ENCODE results near the gene RNASE11. TPM values are rescaled to one million over a fixed set of nuclear protein-coding genes. Genes with fewer than 3 reads are reported as not detected.

The RNASE11 gene
- total and polyA plus RNA-seq, 9 of the 15 experiments (the other 6 are each of a cell fraction or from before 2014, with no cell fraction given): 0.16 to 0.29 (median 0.22) TPM; not detected in 6

- TF ChIP-seq E2F4 (CRISPR knock-in tag; IDR thresholded peaks at IDR 0.05; ENCODE audit: low read depth): no peak
- no peak for TF ChIP-seq NR1H2 (CRISPR knock-in tag; IDR thresholded peaks at IDR 0.05)
- TF ChIP-seq MYC (IDR thresholded peaks at IDR 0.05; ENCODE audit: low read depth, low read length): no peak
- TF ChIP-seq MYC (CRISPR knock-in tag; IDR thresholded peaks at IDR 0.05; ENCODE audit: borderline replicate concordance, low read depth): no peak
- TF ChIP-seq ZNF830 (CRISPR knock-in tag; IDR thresholded peaks at IDR 0.05): no peak
- TF ChIP-seq CTBP1 (IDR thresholded peaks at IDR 0.05; ENCODE audit: borderline replicate concordance): no peak
- TF ChIP-seq SRSF9 (IDR thresholded peaks at IDR 0.05; ENCODE audit: borderline replicate concordance, low read depth, low read length): no peak
- TF ChIP-seq GABPB2 (CRISPR knock-in tag; conservative IDR thresholded peaks at IDR 0.05): no peak
- no peak for TF ChIP-seq ZNF77 (CRISPR knock-in tag; IDR thresholded peaks at IDR 0.05)
- no peak for TF ChIP-seq MCM7 (IDR thresholded peaks at IDR 0.05)
- no peak for TF ChIP-seq IRF2 (CRISPR knock-in tag; IDR thresholded peaks at IDR 0.05)
Observed at GRCh38 chr14:20602583-20602982, 14.8 kb upstream of the RNASE11 start (continued).

GRCh38 chr14:20601522-20601921 is 13.7 kb upstream of the RNASE11 start:
- Histone ChIP-seq H3K4me2 (ENCODE audit: insufficient read depth, low read length) (peak overlapping the region; percentile 5; the same call in 1 of the 2 replicates), H3K9me3 (replicated peaks; ENCODE audit: control insufficient read depth, insufficient read depth, low read depth, low read length) (no peaks in the 10 kb centered on the region), H3K27me3 (ENCODE audit: control insufficient read depth in 2 of 2, insufficient read depth in 2 of 2, low read length in 2 of 2) (no peaks in the 10 kb centered on the region), H3K4me1 (replicated peaks in 1 of 2; ENCODE audit: control insufficient read depth in 2 of 2, insufficient read depth in 2 of 2, low read length in 2 of 2) (peaks cover 0 to 6% of the 10 kb centered on the region in 2 experiments; a peak in 3 of 5 replicates), H3K9ac (ENCODE audit: insufficient read depth in 1 of 2, low read depth in 2 of 2, low read length in 2 of 2) (0 out of 4 replicates have a peak overlapping the region, but pooled peaks of 1 of the 2 experiments have one; percentile 17), H4K20me1 (replicated peaks; ENCODE audit: control insufficient read depth, insufficient read depth, low read length) (no peaks in the 10 kb centered on the region), H2AFZ (ENCODE audit: low read depth, low read length) (peak overlapping the region; percentile 55; the same call in 1 of the 2 replicates), H3K4me3 (no peak overlapping the region), H3K27ac (ENCODE audit: extremely low read depth, low read depth, low read length) (no peak overlapping the region), H3K79me2 (ENCODE audit: control insufficient read depth, insufficient read depth, low read length) (no peaks in the 10 kb centered on the region), H3K36me3 (ENCODE audit: control insufficient read depth, insufficient read depth, low read length) (no peaks in the 10 kb centered on the region), H3K9me1 (ENCODE audit: control insufficient read depth, insufficient read depth, low read length) (no peaks in the 10 kb centered on the region)
- CTCF ChIA-PET (ENCODE audit: low intra/inter-chr PET ratio): no interaction called here
- ATAC-seq (no peak), DNase-seq (ENCODE audit: extremely low read depth in 1 of 4, low spot score in 3 of 4) (no peak), FAIRE-seq (no peak)
- 42% methylated on average over 10 of the region's 12 CpGs for WGBS (ENCODE audit: insufficient coverage, low coverage, missing lambda C conversion rate)
- POLR2A ChIA-PET: interaction anchor here (0.6 to 1.2 kb wide), 3 partner anchors 46 to 132 kb away, joined by 3 to 4 read pairs (median 3); partner anchors contain the start of gene PNP
- intact Hi-C loops (cut with micrococcal nuclease): no loop called here
- BruUV-seq (replicated peaks): no TSS peak
- in situ Hi-C loops (cut with MboI): loop anchor here (10.0 kb wide), 1 partner anchor 187 kb away; the partner anchor contains the start of gene TEP1
- TF ChIP-seq SREBF2 (CRISPR knock-in tag; IDR thresholded peaks at IDR 0.05) (no peak), ZBTB2 (IDR thresholded peaks at IDR 0.05) (no peak)

Data from K562 (cell line).